GM13977 (cell line): ENCODE measurements around the gene HS6ST3.

Source experiments
- DNase-seq: peaks from one replicate; pipeline ENCODE4 v3.0.0; 2012; ENCODE audit warnings: low spot score
- in situ Hi-C: fragments of 300-500 bp; cut with MboI; formaldehyde crosslinking; loops from one replicate; pipeline ENCODE4 v1.12.0; 2022; ENCODE audit warnings: low sequenced_read_pairs, low pct_unique_long_range_greater_than_20kb, mixed read lengths, inconsistent platforms; ENCODE audit not compliant: unreplicated experiment
- TF ChIP-seq, protein P1 (sequence below): IDR thresholded peaks from 2 replicates; pipeline ENCODE4 v1.5.1; 2012; ENCODE audit warnings: mild to moderate bottlenecking, control low read depth; ENCODE audit not compliant: insufficient read depth; ENCODE audit errors: extremely low read depth, missing control alignments

The HS6ST3 gene

DNA sequence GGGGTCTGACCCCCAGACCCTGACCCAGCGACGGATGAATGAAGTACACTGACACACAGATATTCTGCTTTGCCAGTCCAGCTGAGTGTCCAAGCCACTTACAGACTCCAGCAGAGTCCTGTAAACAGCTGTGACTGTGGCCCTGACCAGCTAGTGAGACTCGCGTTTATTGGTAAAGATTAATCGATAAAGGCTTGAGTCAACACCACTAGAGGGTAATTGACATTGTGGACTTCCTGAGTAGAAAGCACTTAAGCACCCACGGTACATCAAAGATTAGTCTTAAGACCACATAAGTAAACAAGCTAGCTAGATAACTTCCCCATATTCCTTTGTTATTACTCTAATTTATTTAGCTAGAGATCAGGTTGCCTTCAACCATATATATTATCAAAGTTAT is 758.4 kb downstream of the HS6ST3 start:
- in situ Hi-C loops: no loop called here
- no peak for DNase-seq

DNA sequence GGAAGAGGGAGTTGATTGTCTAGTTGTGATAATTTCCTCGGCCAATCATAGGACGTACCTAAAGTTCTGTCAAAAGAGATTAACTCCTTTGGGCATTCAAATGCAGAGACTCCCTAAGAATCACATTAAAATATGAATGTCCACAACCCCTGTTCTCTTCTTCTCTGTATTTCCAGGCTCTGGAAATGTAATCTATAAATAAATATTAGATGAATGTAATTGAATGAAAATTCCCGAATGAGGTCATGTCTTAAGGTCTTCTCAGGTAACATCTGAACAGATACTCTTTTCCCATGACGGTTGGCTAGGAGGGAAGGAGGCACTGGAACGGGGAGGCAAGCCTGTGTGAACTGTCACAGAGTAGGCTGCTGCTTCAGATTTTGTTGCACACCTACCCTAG is 759.2 kb downstream of the HS6ST3 start:
- TF ChIP-seq, protein P1, sequence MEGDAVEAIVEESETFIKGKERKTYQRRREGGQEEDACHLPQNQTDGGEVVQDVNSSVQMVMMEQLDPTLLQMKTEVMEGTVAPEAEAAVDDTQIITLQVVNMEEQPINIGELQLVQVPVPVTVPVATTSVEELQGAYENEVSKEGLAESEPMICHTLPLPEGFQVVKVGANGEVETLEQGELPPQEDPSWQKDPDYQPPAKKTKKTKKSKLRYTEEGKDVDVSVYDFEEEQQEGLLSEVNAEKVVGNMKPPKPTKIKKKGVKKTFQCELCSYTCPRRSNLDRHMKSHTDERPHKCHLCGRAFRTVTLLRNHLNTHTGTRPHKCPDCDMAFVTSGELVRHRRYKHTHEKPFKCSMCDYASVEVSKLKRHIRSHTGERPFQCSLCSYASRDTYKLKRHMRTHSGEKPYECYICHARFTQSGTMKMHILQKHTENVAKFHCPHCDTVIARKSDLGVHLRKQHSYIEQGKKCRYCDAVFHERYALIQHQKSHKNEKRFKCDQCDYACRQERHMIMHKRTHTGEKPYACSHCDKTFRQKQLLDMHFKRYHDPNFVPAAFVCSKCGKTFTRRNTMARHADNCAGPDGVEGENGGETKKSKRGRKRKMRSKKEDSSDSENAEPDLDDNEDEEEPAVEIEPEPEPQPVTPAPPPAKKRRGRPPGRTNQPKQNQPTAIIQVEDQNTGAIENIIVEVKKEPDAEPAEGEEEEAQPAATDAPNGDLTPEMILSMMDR: no peak
- no peak for DNase-seq
- in situ Hi-C loops: no loop called here

More for the DNA sequence above, 758.4 kb downstream of the HS6ST3 start:
- TF ChIP-seq, protein P1: no peak

DNA sequence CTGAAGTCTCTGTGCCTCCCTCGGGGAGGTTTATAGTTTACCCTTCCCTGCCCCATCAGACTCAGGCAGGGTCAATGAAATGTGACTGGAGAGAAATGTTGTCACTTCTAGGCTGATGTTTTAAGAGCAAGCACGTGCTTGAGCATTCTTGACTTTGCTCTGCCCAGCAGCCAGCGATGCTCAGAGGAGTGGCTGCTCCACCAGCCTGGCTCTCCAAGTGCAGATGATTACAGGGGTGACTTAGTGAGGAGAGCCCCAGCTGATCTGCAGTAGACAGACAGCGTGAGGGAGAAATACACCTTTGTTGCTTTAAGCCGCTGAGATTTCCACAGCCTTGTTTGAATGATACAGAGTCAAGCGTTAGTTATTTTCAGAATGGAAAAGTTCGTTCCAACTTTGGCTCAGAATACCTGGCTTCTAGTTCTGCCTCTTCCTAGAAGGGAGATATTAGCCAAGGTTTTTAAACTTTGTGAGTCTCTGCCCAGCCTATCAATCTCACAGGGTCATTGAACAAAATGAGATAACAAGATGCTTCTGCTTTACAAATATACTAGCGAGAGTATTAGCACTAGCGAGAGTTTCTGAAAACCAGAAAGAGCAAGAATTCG is 760.7 kb downstream of the HS6ST3 start:
- DNase-seq: no peak
- in situ Hi-C loops: no loop called here
- TF ChIP-seq, protein P1: no peak

DNA sequence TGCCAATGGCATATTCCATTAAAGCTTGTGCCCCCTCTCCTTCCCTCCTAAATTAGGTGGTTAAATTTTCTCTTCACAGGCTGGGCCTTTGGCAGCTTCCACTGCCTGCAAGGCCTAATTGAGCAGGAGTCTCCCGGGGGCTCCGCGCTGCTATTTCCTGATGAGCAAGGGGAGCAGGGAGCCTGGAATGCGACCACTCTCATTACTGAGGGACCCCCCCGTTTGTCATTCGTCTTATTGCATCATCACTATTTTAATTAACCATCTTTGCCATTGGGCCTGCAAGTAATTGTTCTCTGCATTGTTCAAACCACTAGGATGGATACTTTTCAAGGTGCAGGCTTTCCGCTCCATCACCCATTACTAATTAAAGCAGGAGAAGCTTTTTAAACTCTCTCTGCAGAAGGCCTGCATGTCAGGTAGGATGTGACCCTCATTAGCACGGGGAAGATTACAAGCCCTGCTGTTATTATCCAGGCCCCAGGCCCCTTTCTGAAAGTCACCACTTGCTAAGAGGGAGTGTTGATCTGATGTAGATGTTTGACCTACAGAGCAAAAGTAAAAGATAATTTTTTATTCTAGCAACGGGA is 762.0 kb downstream of the HS6ST3 start:
- no peak for DNase-seq
- in situ Hi-C loops: no loop called here
- TF ChIP-seq, protein P1: no peak

DNA sequence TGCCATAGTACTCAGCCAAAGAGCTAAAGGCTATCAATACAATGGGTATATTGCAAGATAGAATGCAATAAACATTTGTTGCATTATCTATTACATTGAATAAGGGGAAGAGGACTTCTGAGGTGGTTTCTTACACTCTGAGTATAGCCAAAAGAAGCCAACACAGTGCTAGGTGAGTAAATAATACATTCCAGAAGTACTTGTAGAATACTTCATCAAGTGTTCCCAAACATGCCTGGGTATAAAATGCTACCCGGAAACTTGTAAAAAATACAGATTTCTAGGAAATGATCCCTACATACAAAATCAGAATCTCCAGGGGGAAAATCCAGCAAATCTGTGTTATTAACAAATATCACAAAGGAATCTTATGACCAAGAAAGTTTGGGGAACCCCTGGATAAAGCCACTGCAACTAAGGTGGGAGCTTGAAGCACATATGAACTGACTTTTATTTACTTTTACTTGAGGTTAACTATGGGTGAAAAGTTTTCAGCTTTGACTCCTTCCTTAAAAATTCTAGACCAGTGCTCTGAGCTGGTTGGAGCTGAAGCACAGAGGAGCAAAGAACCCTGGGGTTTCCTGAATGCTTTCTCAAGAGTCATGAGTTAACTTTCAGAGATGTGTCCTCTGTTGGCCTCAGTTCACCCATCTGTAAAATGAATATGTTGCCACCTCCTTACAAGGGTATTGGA is 768.4 kb downstream of the HS6ST3 start:
- TF ChIP-seq, protein P1: no peak
- in situ Hi-C loops: no loop called here
- no peak for DNase-seq

DNA sequence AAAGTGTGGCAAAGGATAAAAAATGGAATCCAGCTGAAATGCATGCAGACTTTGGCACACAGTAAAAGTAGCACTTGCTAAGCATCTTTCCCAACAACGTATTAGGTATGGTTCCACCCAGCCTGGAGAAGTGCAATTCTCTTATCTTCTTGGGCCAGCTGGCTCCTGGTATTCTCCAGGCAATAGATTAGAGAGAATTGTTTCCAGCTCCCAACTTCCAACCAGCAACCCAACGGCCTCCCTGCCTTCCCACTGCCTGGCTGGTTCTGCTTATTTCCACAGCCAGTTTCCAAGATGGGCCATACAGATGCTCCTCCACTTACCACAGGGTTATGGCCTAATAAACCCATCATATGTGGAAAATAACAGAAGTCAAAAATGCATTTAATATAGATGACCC is 771.0 kb downstream of the HS6ST3 start:
- DNase-seq: no peak
- TF ChIP-seq, protein P1: no peak
- in situ Hi-C loops: no loop called here
